CD4-positive, alpha-beta T cell (primary cell): ENCODE data around the gene KDM8. TPM values are rescaled to one million over a fixed set of nuclear protein-coding genes. Genes with fewer than 3 reads are reported as not detected.
A peak's percentile ranks its signal among the peaks of the same experiment; 100 is the strongest.

Experiments
- ATAC-seq: fragments of 200-7000 bp; cut with Tn5 transposase; one replicate; pipeline ENCODE4 v1.10.0; 2022; ENCODE audit warnings: mild to moderate bottlenecking; ENCODE audit not compliant: poor library complexity
- CTCF ChIA-PET: fragments of 350-600 bp; sonication (Branson Sonifier 250); formaldehyde crosslinking; loops from one replicate; lab custom pipeline; 2021; ENCODE audit warnings: antibody characterized with exemption, inconsistent platforms; lab: Charles Lee
- POLR2A ChIA-PET: fragments of 350-600 bp; sonication (Branson Sonifier 250); formaldehyde crosslinking; loops from one replicate; lab custom pipeline; 2021; ENCODE audit warnings: antibody characterized with exemption, inconsistent platforms; lab: Charles Lee
- DNase-seq, 14 experiments: peaks; one replicate each; pipeline ENCODE4 v3.0.0-alpha.2; 2013 to 2020; ENCODE audit warnings: mixed read lengths in 2 of 14
- H3K27ac ChIP-seq, 2 donors: one replicate each; pipeline versions ENCODE4 v1.5.1 to v1.7.0; 2013; ENCODE audit warnings: low read length in 2 of 2, low read depth in 1 of 2, mild to moderate bottlenecking in 1 of 2
- H3K27me3 ChIP-seq, 2 experiments: 1 replicate in 1 of 2; 2 replicates in 1 of 2; pipeline versions ENCODE4 v1.6.1 to v1.7.0; 2013; ENCODE audit warnings: low read length in 2 of 2, control low read depth in 1 of 2, mild to moderate bottlenecking in 1 of 2, moderate library complexity in 1 of 2; ENCODE audit not compliant: insufficient read depth in 2 of 2, control insufficient read depth in 1 of 2
- H3K36me3 ChIP-seq: one replicate; pipeline ENCODE4 v1.6.1; 2013; ENCODE audit warnings: low read length, control low read depth; ENCODE audit not compliant: insufficient read depth
- H3K4me1 ChIP-seq: one replicate; pipeline ENCODE4 v1.6.1; 2013; ENCODE audit warnings: low read length, control low read depth; ENCODE audit not compliant: insufficient read depth
- H3K4me3 ChIP-seq: one replicate; pipeline ENCODE4 v1.5.1; 2013; ENCODE audit warnings: mild to moderate bottlenecking, low read length, moderate library complexity
- H3K9me3 ChIP-seq, 2 experiments: 1 replicate in 1 of 2; 2 replicates in 1 of 2; pipeline versions ENCODE4 v1.6.1 to v1.7.0; 2013; ENCODE audit warnings: low read length in 2 of 2, mild to moderate bottlenecking in 2 of 2, control low read depth in 1 of 2, moderate library complexity in 1 of 2; ENCODE audit not compliant: control insufficient read depth in 1 of 2, insufficient read depth in 1 of 2
- H3K27ac Mint-ChIP-seq: one replicate; pipeline ENCODE4 v1.8.0; 2020; ENCODE audit warnings: mixed read lengths
- H3K27me3 Mint-ChIP-seq: one replicate; pipeline ENCODE4 v1.8.0; 2021; ENCODE audit warnings: mixed read lengths
- H3K36me3 Mint-ChIP-seq: one replicate; pipeline ENCODE4 v1.8.0; 2021; ENCODE audit warnings: low read depth, mixed read lengths
- H3K4me1 Mint-ChIP-seq: one replicate; pipeline ENCODE4 v1.8.0; 2021; ENCODE audit warnings: low read depth, mixed read lengths
- H3K4me3 Mint-ChIP-seq: one replicate; pipeline ENCODE4 v1.8.0; 2020; ENCODE audit warnings: mild to moderate bottlenecking, mixed read lengths
- H3K9me3 Mint-ChIP-seq: one replicate; pipeline ENCODE4 v1.8.0; 2020; ENCODE audit warnings: mixed read lengths
- intact Hi-C, 2 experiments: fragments of 100-400 bp; cut with DNase I in 1 of 2; cut with micrococcal nuclease in 1 of 2; formaldehyde crosslinking; loops; one replicate each; pipeline versions ENCODE4 v1.15.1 to v1.9.0; 2023 to 2025; cut with DNase I, micrococcal nuclease
- total RNA-seq, 174 experiments: library from RNA in 2 of 174; stranded (reverse) in 2 of 174; gene quantifications; one replicate each; pipeline ENCODE4 v1.2.3 and lab custom pipeline; 2021 to 2026
- TF ChIP-seq, protein P1 (sequence below): fragments of 200-600 bp; IDR thresholded peaks from one replicate; pipeline ENCODE4 v1.8.0; 2022; ENCODE audit warnings: antibody characterized with exemption, mild to moderate bottlenecking

KDM8 gene
- total RNA-seq, 2 experiments from 2014 or later = 15.1 to 17.3 TPM

DNA sequence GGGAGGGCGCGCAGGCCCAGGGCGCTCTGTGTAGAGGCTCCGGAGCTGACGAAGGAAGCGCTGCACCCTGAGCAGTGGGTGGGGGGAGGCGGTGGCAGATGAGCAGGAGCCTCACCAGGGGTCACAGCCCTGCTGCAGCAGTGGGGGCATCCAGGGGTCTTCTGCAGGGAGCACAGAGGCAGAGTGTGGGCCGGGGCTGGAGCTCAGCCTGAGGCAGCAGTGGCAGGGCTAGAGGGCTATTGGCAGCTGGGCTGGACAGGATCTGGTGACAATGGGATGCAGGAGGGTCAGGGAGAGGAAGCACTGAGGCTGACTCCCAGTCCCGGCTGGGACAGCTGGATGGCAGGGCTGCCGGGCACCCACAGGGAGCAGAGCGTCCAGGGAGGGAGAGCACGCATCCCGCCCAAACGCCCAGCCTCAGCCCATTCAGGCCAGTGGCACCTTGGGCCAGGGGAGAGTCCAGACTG is 21.0 kb downstream of the KDM8 start:
- ATAC-seq (no peak), DNase-seq (no peak)
- H3K27me3 Mint-ChIP-seq = no peaks in the 10 kb centered on the region
- no peaks in the 10 kb centered on the region for H3K9me3 ChIP-seq
- H3K4me1 Mint-ChIP-seq = peaks cover 26% of the 10 kb centered on the region
- CTCF ChIA-PET = interaction anchor here (1.6 to 2.0 kb wide), 2 partner anchors 45 to 144 kb away, joined by 4 to 8 read pairs; no protein-coding TSS in a partner anchor
- intact Hi-C loops = no loop called here
- H3K4me3 ChIP-seq = no peak overlapping the region
- peaks cover 31% of the 10 kb centered on the region for H3K36me3 Mint-ChIP-seq
- H3K27ac ChIP-seq = no peak overlapping the region
- peak overlapping the region; percentile 69 for H3K27ac Mint-ChIP-seq
- H3K36me3 ChIP-seq = peaks cover 46% of the 10 kb centered on the region
- TF ChIP-seq, protein P1, sequence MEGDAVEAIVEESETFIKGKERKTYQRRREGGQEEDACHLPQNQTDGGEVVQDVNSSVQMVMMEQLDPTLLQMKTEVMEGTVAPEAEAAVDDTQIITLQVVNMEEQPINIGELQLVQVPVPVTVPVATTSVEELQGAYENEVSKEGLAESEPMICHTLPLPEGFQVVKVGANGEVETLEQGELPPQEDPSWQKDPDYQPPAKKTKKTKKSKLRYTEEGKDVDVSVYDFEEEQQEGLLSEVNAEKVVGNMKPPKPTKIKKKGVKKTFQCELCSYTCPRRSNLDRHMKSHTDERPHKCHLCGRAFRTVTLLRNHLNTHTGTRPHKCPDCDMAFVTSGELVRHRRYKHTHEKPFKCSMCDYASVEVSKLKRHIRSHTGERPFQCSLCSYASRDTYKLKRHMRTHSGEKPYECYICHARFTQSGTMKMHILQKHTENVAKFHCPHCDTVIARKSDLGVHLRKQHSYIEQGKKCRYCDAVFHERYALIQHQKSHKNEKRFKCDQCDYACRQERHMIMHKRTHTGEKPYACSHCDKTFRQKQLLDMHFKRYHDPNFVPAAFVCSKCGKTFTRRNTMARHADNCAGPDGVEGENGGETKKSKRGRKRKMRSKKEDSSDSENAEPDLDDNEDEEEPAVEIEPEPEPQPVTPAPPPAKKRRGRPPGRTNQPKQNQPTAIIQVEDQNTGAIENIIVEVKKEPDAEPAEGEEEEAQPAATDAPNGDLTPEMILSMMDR = no peak
- H3K4me1 ChIP-seq = peaks cover 32% of the 10 kb centered on the region
- H3K27me3 ChIP-seq = no peaks in the 10 kb centered on the region
- POLR2A ChIA-PET = interaction anchor here (1.0 to 1.1 kb wide), 3 partner anchors 11 to 45 kb away, joined by 4 to 5 read pairs (median 4); partner anchors contain the start of gene KDM8
- no peak overlapping the region for H3K4me3 Mint-ChIP-seq
- no peaks in the 10 kb centered on the region for H3K9me3 Mint-ChIP-seq

DNA sequence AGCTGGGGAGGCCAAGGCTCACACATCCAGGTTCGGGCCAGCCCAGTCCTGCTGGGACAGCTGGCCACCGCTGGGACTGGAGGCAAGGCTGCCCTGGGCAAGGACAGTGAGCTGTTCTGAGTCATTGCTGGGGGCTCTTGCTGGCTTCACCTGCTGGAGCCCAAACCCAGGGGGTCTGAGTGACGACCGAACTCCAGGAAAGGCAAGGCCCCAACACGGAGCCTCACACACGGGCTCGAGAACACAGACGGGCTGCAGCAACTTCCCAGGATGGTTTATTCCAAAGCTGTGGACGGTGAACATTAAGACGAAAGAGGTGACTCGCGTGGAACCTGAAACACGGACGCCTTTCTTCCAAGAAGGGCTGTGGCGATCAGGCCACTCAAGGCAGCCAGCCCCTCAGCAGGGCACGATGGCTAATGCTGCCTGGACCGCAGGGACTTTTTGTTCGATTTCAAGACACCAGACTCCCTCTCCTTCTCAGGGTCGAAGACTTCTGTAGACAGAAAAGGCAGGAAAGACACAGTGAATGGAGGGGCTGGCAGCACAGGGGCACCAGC is 21.5 kb downstream of the KDM8 start:
- POLR2A ChIA-PET = interaction anchor here (0.8 to 2.9 kb wide), 4 partner anchors 10 to 46 kb away, joined by 3 to 14 read pairs (median 4); partner anchors contain the start of gene KDM8
- peaks cover 42% of the 10 kb centered on the region for H3K36me3 ChIP-seq

DNA sequence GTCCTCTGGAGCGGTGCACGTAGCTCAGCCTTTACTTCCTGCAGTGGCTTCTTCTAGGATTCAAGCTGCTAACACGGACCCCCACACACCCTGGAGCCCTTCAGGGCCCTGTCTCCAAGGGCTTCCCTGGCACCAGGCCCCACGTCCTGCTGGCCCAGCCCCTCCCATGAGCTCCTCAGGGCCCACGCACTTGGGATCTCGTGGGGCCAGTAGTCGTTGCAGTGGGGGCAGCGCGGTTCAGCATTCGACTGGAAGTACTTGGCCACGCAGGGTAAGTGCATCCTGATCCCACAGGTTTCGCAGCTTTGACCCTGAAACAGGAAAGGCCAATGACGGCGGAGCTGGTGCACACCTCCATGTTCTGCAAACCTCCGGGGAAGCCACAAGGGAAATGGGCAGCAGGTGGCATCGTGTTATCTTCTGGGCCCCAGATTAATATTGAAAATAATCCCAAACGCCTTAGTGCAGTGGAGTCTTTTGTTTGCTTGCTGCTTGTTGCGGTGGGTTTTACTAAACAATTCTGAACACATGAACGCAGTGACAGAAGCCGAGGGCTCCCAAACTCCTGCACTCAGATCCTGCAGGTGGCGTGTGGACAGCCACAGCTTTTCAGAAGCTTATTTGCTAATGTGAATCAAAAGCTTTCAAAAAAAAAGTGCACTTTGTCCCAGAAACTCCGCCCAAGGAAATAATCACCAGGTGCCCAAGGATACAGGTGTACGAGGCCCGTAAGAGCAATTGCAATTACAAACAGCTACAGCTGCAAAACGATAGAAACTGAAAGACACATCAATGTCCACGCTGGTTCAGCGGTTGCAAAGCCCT is 22.4 kb downstream of the KDM8 start:
- Histone ChIP-seq H3K27me3 (no peaks in the 10 kb centered on the region), H3K4me3 (no peak overlapping the region), H3K9me3 (no peaks in the 10 kb centered on the region), H3K36me3 (peaks cover 39% of the 10 kb centered on the region), H3K27ac (no peak overlapping the region), H3K4me1 (peaks cover 46% of the 10 kb centered on the region)
- peaks cover 38% of the 10 kb centered on the region for H3K4me1 Mint-ChIP-seq
- CTCF ChIA-PET = interaction anchor here (0.7 to 2.0 kb wide), 3 partner anchors 9 to 130 kb away, joined by 3 to 8 read pairs (median 3); no protein-coding TSS in a partner anchor
- H3K4me3 Mint-ChIP-seq = peak overlapping the region; percentile 55
- TF ChIP-seq, protein P1 = no peak
- H3K9me3 Mint-ChIP-seq = no peaks in the 10 kb centered on the region
- DNase-seq (no peak), ATAC-seq (no peak)
- peak overlapping the region; percentile 84 for H3K27ac Mint-ChIP-seq
- intact Hi-C loops = loop anchor here in 1 of 2 experiments (2.0 kb wide), 1 partner anchor 19 kb away; no protein-coding TSS in a partner anchor
- H3K36me3 Mint-ChIP-seq = peaks cover 36% of the 10 kb centered on the region
- POLR2A ChIA-PET = interaction anchor here (0.8 to 2.9 kb wide), 5 partner anchors 9 to 46 kb away, joined by 3 to 14 read pairs (median 5); partner anchors contain the start of gene KDM8
- H3K27me3 Mint-ChIP-seq = no peaks in the 10 kb centered on the region

More for the DNA sequence above, 21.5 kb downstream of the KDM8 start:
- Mint-ChIP-seq H3K27me3 (no peaks in the 10 kb centered on the region), H3K36me3 (peaks cover 32% of the 10 kb centered on the region), H3K27ac (peak overlapping the region; percentile 69), H3K4me3 (no peak overlapping the region), H3K4me1 (peaks cover 31% of the 10 kb centered on the region), H3K9me3 (no peaks in the 10 kb centered on the region)
- no peak for ATAC-seq
- DNase-seq = no peak
- peaks cover 37% of the 10 kb centered on the region for H3K4me1 ChIP-seq
- CTCF ChIA-PET = interaction anchor here (1.6 to 2.0 kb wide), 2 partner anchors 46 to 143 kb away, joined by 4 to 8 read pairs; no protein-coding TSS in a partner anchor
- TF ChIP-seq, protein P1 = no peak
- intact Hi-C loops = no loop called here
- no peaks in the 10 kb centered on the region for H3K27me3 ChIP-seq
- H3K27ac ChIP-seq = no peak overlapping the region
- no peaks in the 10 kb centered on the region for H3K9me3 ChIP-seq
- H3K4me3 ChIP-seq = no peak overlapping the region
